Stomach (tissue), 4 donors: ENCODE measurements around the gene MCHR1.

Source experiments
- POLR2AphosphoS5 ChIP-seq, 3 donors: sonication (generic); formaldehyde crosslinking; IDR thresholded peaks; one replicate each; pipeline ENCODE4 v1.6.1; 2016; ENCODE audit warnings: antibody characterized with exemption in 3 of 3
- TF ChIP-seq, protein P1 (sequence below), 7 experiments: fragments of 450-650 bp in 4 of 7; fragments of 200-600 bp in 3 of 7; sonication (generic) in 3 of 7; IDR thresholded peaks; one replicate each; pipeline ENCODE4 v1.5.1; 2016 to 2019; ENCODE audit warnings: antibody characterized with exemption in 7 of 7, control low read depth in 2 of 7, mild to moderate bottlenecking in 1 of 7

DNA sequence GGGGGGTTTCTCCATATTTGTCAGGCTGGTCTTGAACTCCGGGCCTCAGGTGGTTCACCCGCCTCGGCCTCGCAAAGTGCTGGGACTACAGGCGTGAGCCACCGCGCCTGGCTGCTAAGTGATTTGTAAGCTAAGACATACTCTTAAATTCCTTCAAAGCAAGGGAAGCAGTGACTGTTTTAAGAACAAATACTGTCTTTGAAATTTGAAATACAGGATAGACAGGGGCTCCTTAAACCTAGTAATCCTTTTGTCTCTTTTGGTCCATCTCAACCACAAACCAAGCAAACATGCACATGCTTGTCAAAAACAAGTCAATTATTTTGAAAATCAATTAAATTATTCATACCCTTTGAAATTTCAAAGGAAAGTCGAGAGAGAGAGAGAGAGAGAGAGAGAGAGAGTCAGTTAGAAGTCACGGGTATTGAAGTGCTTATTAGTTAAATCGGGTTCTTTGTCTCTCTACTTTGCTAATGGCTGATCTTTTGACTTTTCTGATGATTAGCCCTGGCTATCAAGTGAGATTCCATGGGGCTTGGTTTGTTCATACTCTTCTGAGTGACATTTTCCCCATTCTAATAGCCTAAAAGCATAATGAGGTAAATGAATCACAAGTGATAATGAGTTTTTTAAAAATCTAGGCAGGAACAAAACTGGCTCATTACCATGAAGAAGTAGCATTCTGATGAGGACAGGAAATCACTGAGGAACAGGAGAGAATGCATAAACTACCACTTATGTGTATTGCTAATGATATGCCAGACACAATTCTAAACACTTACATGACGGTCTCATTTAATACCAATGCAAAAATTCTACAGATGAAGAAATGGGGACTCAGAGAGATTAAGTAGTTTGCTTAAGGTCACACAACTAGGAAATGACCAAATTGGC is 48.0 kb downstream of the MCHR1 start:
- TF ChIP-seq, protein P1, sequence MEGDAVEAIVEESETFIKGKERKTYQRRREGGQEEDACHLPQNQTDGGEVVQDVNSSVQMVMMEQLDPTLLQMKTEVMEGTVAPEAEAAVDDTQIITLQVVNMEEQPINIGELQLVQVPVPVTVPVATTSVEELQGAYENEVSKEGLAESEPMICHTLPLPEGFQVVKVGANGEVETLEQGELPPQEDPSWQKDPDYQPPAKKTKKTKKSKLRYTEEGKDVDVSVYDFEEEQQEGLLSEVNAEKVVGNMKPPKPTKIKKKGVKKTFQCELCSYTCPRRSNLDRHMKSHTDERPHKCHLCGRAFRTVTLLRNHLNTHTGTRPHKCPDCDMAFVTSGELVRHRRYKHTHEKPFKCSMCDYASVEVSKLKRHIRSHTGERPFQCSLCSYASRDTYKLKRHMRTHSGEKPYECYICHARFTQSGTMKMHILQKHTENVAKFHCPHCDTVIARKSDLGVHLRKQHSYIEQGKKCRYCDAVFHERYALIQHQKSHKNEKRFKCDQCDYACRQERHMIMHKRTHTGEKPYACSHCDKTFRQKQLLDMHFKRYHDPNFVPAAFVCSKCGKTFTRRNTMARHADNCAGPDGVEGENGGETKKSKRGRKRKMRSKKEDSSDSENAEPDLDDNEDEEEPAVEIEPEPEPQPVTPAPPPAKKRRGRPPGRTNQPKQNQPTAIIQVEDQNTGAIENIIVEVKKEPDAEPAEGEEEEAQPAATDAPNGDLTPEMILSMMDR (IDR thresholded peaks at IDR 0.05), result no peak
- no peak for TF ChIP-seq POLR2AphosphoS5 (IDR thresholded peaks at IDR 0.05)
